Loucy (cell line): ENCODE measurements around the gene UBAP1.

Source experiments
- CTCF ChIP-seq: fragments of 200-600 bp; sonication (generic); conservative IDR thresholded peaks from 2 replicates; pipeline ENCODE4 v1.5.1; 2014; ENCODE audit warnings: mild to moderate bottlenecking, antibody characterized with exemption, low read length
- EZH2phosphoT487 ChIP-seq: fragments of 200-600 bp; IDR thresholded peaks from 2 replicates; pipeline ENCODE4 v1.6.1; 2018; ENCODE audit warnings: antibody characterized with exemption, mild to moderate bottlenecking, moderate library complexity, borderline replicate concordance

- no peak for TF ChIP-seq CTCF
- TF ChIP-seq EZH2phosphoT487: no peak
These were observed 1.0 kb upstream of the UBAP1 start for GRCh38 chr9:34177593-34178435.
